Neural progenitor cell (in vitro differentiated cells): ENCODE measurements around the gene KIF16B.

Source experiments
- CTCF ChIP-seq: fragments of 200-600 bp; sonication (generic); IDR thresholded peaks from 2 replicates; pipeline ENCODE4 v1.5.1; 2017; ENCODE audit warnings: antibody characterized with exemption, mild to moderate bottlenecking
- EZH2 ChIP-seq: fragments of 200-600 bp; sonication (generic); IDR thresholded peaks from 2 replicates; pipeline ENCODE4 v1.6.1; 2017; ENCODE audit warnings: antibody characterized with exemption, mild to moderate bottlenecking, moderate library complexity

GRCh38 chr20:16620961-16621360 is 47.7 kb upstream of the KIF16B start:
- TF ChIP-seq CTCF (no peak), EZH2 (no peak)
